Kidney glomerular epithelial cell (primary cell): ENCODE results near the gene LCN12.

ENCODE experiments used
- DNase-seq: peaks from one replicate; lab custom pipeline; 2025; lab: John Stamatoyannopoulos, UW

LCN12 gene

DNA sequence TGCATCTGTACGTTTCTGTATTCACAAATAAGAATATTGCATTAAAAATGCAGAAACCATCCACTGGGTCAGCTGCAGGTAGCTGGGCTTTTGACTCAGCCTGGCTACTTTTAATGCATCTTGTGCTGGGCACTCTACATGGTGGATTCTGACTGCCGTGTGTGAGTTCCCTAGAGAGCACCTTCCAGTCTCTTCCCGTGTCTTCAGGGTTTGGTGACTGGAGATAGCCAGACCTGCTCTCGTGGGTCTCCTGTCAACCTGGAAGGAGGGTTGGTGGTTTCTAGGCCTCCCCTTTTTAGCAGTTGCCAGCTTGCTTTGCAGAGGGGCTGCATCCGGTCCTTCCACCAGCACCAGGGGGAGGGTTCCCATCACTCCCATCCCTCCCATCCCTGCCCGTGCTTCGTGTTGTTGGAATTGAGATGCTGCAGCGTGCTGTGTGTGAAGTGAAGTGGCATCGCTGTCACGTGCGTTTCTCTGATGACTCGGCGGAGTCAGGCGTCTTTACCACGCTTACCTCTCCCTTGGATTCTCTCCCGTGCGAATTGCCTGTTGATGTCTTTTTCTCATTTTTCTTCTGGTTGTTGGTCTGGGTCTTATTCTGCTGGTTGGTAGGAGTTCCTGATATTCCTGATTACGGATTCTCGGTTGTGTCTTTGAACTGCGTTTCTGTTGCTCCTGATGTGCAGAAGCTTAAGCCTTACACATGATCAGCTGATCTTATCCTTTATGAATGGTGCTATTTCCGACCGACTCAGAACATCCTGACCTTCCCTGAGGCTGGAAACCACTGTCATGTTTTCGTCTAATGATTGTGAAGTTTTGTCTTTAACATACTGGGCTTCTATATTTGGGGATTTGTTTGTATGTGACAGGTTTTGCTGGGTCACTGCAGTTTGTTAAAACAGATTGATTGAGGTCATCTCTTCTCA lies 24.5 kb upstream of the LCN12 start:
- no peak for DNase-seq

DNA sequence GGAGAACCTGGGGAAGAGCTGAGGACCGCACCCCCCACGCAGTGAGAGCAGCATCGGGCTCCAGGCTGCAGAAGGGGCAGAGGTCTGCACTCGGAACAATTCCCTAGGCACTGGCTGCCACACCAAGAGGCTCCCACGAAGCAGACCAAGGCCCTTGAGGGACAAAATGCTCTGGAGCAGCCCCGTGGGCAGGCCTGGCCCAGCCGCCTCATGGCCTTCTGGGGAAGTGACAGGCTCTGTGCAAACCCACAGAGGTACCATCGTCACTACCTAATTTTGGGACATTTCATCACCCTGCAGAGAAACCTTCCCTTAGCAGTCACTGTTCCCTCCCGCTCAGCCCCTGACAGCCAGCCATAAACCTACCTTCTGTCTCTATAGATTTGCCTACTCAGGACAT lies 23.5 kb upstream of the LCN12 start:
- no peak for DNase-seq

DNA sequence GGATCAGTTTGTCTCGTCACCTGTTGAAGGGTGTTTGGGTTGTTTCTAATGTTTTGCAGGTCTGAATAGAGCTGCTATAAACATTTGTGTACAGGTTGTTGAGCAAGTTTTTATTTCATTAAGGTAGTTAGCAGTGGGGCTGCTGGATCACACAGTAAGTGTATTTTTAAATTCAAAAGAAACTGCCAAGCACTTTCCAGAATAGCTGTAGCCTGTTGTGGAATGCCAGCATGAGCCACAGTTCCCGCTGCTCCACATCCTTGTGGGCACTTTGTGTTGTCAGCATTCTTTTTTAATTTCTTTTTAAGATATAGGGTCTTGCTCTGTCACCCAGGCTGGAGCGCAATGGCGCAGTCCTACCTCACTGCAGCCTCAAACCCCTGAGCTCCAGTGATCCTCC lies 22.1 kb upstream of the LCN12 start:
- no peak for DNase-seq

GRCh38 chr9:136931611-136932130 lies 20.4 kb upstream of the LCN12 start:
- DNase-seq, result no peak

DNA sequence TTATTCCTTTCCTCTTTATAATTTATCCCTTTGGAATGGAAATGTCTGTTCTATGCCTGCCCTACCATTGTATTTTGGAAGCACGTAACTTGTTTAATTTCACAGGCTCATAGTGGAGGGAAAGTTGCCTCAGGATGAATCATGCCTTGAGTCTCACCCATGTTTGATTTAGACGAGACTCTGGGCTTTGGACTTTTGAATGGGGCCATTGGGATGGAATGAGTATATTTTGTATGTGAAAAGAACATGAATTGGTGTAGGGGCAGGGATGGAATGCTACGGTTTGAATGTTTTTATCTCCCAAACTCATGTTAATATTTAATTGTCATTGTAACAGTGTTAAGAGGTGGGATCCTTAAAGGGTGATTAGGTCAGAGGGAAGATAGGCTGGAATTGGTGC lies 17.8 kb upstream of the LCN12 start:
- DNase-seq, result no peak

- DNase-seq, result no peak
These were observed 16.4 kb upstream of the LCN12 start for GRCh38 chr9:136935651-136936050.

- no peak for DNase-seq
These were observed 15.4 kb upstream of the LCN12 start for GRCh38 chr9:136936645-136937170.

GRCh38 chr9:136937186-136938001 lies 14.7 kb upstream of the LCN12 start:
- DNase-seq, result no peak

- DNase-seq, result no peak
These were observed 12.6 kb upstream of the LCN12 start for GRCh38 chr9:136939431-136939995.

DNA sequence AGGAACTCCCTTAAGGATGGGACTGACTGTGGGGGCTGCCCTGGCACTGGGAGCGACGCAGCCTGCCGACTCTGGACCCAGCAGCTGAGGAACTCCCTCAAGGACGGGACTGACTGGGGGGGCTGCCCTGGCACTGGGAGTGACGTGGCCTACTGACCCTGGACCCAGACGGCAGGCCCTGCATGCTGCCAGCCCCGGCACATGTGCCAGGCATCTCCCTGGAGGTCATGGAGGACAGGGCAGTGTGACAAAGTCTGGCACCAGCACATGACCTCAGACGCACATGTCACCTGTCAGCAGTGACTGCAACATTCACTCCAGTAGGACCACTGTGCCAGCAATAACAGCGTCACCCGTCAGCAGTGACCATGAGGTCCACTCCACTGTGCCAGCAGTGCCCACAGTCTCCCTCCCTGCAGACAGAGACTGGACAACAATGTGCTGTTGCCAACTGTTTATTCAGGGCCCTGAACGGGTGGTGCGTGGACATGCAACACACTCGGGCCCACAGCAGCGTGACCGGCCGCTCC lies 12.0 kb upstream of the LCN12 start:
- DNase-seq, result no peak

GRCh38 chr9:136940526-136941230 lies 11.4 kb upstream of the LCN12 start:
- DNase-seq, result no peak

GRCh38 chr9:136941231-136942111 lies 10.6 kb upstream of the LCN12 start:
- DNase-seq, result no peak

- no peak for DNase-seq
These were observed 9.8 kb upstream of the LCN12 start for GRCh38 chr9:136942112-136942880.

GRCh38 chr9:136942881-136943230 lies 9.2 kb upstream of the LCN12 start:
- DNase-seq, result no peak

DNA sequence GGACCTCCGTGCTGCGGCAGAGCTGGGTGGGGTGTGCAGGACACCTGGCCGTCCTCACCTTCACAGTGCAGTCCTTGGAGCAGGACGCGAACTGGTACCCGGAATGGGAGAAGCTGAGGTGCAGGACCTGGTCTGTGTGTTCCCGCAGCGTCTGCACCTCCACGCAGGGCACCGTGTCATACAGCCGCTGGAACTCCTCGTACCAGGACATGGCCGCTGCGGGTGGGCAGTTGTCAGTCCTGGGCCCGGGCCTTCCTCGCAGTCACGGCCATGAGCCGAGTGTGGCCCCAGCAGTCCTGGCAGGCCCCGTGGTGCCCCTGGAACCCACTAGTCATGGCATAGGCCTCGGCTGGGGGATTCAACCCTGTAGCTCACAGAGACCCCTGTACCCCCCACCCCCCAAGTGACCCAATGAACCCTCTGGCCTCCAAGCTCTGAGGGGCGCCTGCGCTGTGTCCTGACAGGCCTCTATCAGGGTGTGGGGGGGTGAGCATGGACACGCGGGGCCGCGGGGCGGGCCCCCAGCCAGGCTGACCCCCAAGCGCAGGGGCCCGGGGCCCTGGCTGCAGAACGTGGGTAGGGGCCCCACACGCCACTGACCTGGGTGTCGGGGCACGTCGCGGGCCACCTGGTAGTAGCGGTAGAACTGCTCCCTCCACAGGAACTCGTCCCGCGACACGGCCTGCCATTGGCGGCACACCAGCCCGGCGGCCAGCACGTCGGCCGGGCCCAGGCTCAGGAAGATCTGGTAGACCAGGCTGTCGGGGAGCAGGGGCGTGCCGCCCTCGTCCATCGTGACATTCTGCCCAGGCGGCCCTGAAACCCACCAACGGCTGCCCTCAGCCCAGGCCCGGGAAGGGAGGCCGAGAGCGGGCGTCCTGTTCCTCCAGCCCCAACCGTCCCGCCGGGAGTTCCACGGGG lies 8.5 kb upstream of the LCN12 start:
- DNase-seq, result no peak

DNA sequence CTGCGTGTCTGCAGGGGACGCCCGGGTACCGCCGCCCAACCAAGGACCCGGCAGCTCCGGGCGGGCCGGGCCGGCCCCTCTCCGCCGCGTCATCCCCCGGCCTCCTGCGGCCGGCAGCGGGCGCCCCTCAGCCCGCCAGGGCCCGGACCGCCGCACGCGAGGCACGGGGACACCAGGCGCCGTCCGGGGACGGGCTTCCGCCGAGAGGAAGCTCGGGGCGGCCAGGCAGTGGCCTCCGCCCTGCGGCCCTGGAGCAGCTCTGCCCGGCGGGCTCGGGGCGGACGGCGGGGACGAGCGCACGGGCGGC lies 7.9 kb upstream of the LCN12 start:
- no peak for DNase-seq

DNA sequence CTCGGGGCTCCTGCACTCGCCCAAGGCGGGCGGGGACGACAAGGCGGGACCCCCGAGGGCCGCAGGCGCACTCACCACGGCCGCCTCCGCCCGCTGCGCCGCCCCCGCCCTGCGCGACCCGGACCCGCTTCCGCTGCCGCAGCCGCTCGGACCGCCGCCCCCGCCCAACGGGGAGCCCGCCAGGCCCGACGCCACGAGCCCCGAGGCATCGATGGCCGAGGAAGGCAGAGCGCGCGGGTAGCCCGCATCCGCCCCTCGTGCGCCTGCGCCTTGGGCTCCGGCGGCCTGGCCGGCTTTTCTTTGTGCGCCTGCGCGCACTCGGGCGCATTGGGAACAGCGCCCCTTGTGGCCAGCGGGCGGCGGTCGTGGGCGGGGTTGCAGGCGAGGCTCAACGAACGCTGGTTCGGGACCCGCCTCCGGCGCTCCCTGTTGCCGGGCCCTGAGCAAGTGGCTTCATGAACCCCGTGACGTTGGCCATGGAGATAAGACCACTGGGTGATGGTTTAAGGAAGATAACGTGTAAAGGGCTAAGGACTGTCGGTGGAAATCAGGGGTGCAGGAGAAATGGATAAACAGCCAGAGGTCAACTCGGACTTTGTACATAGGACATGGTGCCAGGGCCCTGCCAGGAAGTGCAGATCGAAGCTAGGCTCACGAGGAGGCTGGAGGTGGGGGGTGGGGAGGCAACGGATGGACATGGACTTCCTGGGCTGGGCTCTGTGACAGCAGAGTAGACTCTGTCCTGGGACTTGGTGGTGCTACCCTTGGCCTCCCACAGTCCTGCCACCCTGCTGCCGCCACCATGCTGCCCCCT lies 7.3 kb upstream of the LCN12 start, which contains the start of the genes C8G and FBXW5:
Gene C8G, plus strand, starts transcription at position 725 of the 814 bp plus-strand sequence. Its CDS starts 78 bp downstream, at position 803.
Gene FBXW5, minus strand, starts transcription at position 220 of the 814 bp plus-strand sequence. CDS start 655 bp downstream, outside the sequence.
- peak; percentile 91 for DNase-seq
